SIG-M5 treated with dmso at 0.1 percent for 504 hours (cell line): ENCODE results near the gene SFXN3.
"Not testable (repeated sequence)": the region's sequence is repeated elsewhere in the genome, so short reads cannot be mapped to it uniquely, and the experiment has no call there.

Experiments used
- DNase-seq: peaks from one replicate; lab custom pipeline; 2025; ENCODE audit not compliant: unreplicated experiment; lab: John Stamatoyannopoulos, UW

Gene SFXN3

GRCh38 chr10:101034404-101034803, 3.4 kb downstream of the SFXN3 start:
- DNase-seq = not testable (repeated sequence)

GRCh38 chr10:101035314-101035713, 4.3 kb downstream of the SFXN3 start:
- DNase-seq = no peak

GRCh38 chr10:101035916-101036702, 5.1 kb downstream of the SFXN3 start:
- DNase-seq = no peak

GRCh38 chr10:101036726-101037125, 5.7 kb downstream of the SFXN3 start:
- no peak for DNase-seq

- no peak for DNase-seq
Measured at GRCh38 chr10:101038484-101038883, 7.5 kb downstream of the SFXN3 start.

- no peak for DNase-seq
Measured at GRCh38 chr10:101040061-101040460, 9.0 kb downstream of the SFXN3 start.

GRCh38 chr10:101040851-101041250, 9.8 kb downstream of the SFXN3 start:
- no peak for DNase-seq

- peak; percentile 77 for DNase-seq
Measured at GRCh38 chr10:101041252-101041761, 10.3 kb downstream of the SFXN3 start.

DNA sequence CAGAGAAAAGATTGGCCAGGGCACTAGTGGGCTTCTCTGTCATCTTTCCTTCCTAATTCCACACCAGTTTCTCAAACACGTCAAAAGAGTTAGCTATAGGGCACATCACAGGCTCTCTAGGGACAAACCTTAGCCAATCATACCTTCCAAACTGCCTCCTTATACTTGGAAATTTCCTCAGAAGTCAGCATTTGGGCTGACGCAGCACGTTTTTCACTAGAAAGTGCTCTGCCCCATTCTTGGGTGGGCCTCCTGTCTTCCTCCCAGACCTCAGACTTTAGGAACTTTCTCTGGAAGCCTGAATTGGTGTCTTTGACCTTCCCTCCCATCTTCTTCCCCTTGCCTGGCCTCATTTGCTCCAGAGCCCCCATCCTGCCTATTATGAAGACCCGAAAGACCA, 11.1 kb downstream of the SFXN3 start:
- DNase-seq = no peak

DNA sequence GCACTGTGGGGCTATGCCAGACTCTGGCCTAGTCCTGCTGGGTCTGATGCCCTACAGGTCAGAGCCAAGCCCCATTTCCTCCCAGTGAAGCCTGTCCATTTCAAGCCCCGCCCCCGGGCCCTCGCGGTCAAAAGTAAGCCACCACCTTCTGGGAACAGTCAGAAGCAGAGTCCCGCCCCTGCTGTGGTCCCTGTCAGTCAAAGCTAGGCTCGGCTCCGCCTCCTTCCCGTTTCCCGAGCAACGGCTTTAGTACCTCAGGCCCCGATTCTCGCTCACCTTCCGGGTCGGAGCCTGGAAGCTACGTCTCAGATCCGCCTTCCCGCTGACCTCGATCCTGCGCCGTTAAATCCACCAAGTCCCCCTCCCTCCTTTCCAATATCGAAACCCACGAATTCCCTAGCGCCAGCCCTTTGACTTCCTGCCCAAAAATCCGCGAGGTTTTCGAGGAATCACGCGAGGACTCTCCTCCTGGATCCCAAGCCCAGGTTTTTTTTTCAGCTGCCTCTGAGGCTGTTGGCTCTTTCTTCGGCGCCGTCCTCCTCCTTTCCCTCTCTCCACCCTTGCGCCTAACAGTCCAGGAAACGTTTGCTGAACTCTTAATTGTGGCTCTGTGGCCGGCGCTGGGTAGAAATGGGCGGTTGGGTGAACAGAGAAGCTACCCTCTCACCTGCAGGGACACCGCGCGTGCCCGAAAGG, 11.8 kb downstream of the SFXN3 start:
- DNase-seq = peak; percentile 92

- DNase-seq = no peak
Measured at GRCh38 chr10:101043363-101043707, 12.3 kb downstream of the SFXN3 start.

- DNase-seq = no peak
Measured at GRCh38 chr10:101044117-101044516, 13.1 kb downstream of the SFXN3 start.

GRCh38 chr10:101046332-101047238, 15.6 kb downstream of the SFXN3 start:
- DNase-seq = no peak

GRCh38 chr10:101047268-101047667, 16.2 kb downstream of the SFXN3 start:
- no peak for DNase-seq

DNA sequence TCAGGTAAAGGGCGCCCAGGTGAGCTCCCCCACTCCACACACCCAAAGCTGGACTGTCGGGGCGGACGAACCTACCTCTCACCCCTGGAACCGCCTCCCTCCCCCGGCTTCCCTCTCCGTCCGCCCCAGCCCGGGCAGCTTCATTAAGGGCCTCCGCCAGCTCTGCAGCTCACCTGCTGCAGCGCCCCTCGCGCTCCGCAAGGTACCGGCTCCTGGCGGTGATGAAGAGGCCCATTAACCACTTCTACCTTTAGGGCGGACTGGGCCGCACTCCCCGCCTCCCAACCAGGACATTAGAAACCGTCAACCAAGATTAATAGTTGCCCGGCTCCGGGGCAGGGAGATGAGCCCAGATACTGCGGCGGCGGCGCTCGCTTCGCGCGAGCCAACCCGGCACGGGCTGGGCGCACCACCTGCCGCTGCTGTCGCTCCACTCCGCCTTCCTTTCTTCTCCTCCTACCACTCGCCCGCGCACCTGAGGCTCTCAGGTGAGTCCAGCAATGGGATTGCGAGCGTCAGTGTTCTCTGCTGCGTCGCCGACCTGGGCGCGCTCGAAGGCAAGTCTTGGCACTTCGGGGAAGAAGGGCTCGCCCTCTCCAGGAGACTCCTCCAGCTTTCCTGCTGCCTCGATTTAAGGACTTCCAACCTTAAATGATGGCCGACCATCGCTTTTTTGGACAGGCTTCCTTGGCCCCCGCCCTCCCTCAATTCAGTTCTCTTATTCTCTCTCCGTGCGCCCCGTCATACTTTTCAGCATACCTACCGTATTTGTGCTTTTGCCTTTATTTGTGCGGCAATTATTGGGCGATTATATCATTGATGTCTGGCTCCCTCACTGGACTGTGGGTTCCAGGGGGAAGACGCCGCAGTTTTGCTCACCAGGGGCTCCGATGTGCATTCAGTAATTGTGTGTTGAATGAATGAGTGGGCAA, 17.2 kb downstream of the SFXN3 start:
- DNase-seq = no peak

DNA sequence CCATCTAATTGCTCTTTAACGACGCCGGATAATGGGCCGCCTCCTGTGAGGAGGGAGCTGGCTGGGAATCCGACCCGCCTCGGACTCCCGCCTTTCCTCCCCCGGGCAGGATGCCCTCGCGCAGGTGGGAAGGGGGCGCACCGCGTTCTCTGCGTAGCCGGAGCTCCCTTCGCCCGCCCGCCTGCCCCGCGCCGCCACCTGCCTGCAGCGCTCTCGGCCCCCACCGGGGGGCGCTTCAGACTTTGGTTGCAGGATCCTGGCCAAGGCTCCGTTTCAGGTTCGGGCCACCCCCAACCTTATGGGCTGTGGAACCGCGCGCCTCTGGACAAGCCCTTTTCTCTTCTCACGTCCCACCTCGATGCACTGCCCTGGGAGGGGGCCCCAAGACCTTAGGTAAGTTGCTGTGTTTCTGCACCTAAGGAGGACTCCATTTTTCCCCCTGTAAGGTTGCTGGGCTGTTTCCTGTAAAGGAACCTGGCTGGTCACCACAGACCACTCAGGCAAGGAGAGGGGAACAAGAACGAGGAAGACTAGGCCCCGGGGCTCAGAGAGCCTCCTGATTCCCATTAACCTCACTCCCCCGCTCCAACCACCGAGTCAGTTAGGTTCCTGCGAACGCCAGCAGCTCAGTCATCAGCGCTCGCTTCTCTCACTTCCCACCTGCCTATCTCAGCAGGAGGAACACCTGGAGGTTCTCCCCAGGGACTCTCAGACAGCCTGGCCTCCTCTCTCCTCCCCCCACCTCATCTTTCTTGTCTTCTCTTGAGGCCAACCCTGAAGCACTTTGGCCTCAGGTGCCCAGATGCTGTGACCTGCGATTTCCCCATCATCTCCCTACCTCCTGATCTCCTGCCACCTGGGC, 19.4 kb downstream of the SFXN3 start:
- DNase-seq = peak; percentile 29

DNA sequence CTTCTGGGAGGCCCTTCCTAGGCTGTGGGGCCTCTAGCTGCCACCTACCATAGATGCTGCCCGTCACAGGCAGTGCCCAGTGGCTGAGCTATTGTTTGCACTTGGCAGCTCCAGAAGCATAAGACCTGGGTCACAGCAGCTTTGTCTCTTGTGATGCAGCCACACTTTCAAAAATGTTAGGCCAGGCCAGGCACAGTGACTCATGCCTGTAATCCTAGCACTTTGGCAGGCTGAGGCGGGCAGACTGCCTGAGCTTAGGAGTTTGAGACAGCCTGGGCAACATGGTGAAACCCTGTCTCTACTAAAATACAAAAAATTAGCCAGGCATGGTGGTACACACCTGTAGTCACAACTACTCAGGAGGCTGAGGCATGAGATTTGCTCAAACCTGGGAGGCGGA, 21.3 kb downstream of the SFXN3 start:
- no peak for DNase-seq

DNA sequence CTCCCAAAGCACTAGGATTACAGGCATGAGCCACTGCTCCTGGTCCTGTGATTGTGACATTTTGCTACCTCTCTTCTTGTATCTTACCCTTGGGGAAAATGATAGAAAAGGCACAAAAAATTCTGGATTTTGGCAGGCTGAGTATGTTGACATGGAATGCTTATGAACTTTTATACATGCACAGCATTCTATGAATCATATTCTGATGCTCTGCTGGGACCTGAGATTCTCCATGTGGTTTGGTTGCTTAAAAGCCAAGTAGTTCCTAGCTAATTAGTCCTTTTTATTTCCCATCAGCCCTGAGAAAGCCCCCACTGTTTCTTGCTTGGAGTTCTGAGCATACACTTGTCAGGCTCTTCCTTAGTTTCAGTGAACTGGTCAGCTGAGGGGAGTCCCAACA, 22.5 kb downstream of the SFXN3 start:
- no peak for DNase-seq

GRCh38 chr10:101054351-101054750, 23.3 kb downstream of the SFXN3 start:
- DNase-seq = no peak
